OCI-LY7 (cell line): Measurements from ENCODE around the gene RBM23. TPM values are rescaled to one million over a fixed set of nuclear protein-coding genes. Genes with fewer than 3 reads are reported as not detected.

ENCODE experiments used
- BruUV-seq: library from RNA; stranded (reverse); fragments of 400-500 nt; replicated peaks from 2 replicates; lab custom pipeline; 2021; lab: Mats Ljungman, UMichigan
- CTCF ChIA-PET: fragments of 300-600 bp; sonication (Branson Sonifier 250); formaldehyde crosslinking; loops from one replicate; lab custom pipeline; 2022; ENCODE audit warnings: antibody characterized with exemption; ENCODE audit not compliant: unreplicated experiment; lab: Charles Lee
- POLR2A ChIA-PET: fragments of 300-600 bp; sonication (Branson Sonifier 250); formaldehyde crosslinking; loops from one replicate; lab custom pipeline; 2022; ENCODE audit warnings: antibody characterized with exemption; lab: Charles Lee
- DNase-seq: peaks from one replicate; pipeline ENCODE4 v3.0.0-alpha.2; 2015; ENCODE audit warnings: low spot score
- H2AFZ ChIP-seq: fragments of 200-600 bp; sonication (generic), shearing (Covaris generic); 2 replicates; pipeline ENCODE4 v1.6.1; 2014; ENCODE audit warnings: mild to moderate bottlenecking, antibody characterized with exemption, low read length, moderate library complexity
- H3K27ac ChIP-seq: fragments of 200-600 bp; sonication (generic); 2 replicates; pipeline ENCODE4 v1.5.1; 2014; ENCODE audit warnings: mixed run types, low read depth, mild to moderate bottlenecking, moderate library complexity, low read length, inconsistent platforms; ENCODE audit not compliant: poor library complexity, severe bottlenecking
- H3K36me3 ChIP-seq: fragments of 200-600 bp; sonication (generic); 2 replicates; pipeline ENCODE4 v1.6.1; 2014; ENCODE audit warnings: mild to moderate bottlenecking, antibody characterized with exemption, low read length, moderate library complexity, mixed read lengths; ENCODE audit not compliant: insufficient read depth
- H3K4me1 ChIP-seq: fragments of 200-600 bp; sonication (generic); 2 replicates; pipeline ENCODE4 v1.5.1; 2014; ENCODE audit warnings: mild to moderate bottlenecking, low read length; ENCODE audit not compliant: insufficient read depth, poor library complexity, severe bottlenecking
- H3K4me2 ChIP-seq: fragments of 200-600 bp; sonication (generic); 2 replicates; pipeline ENCODE4 v1.6.1; 2014; ENCODE audit warnings: mild to moderate bottlenecking, low read length
- H3K4me3 ChIP-seq: fragments of 200-600 bp; sonication (generic); 2 replicates; pipeline ENCODE4 v1.5.1; 2014; ENCODE audit warnings: mild to moderate bottlenecking, low read depth, low read length; ENCODE audit not compliant: poor library complexity, severe bottlenecking
- H3K79me2 ChIP-seq: fragments of 200-600 bp; sonication (generic); 2 replicates; pipeline ENCODE4 v1.6.1; 2016; ENCODE audit warnings: low read depth, mild to moderate bottlenecking, low read length, moderate library complexity, mixed read lengths; ENCODE audit not compliant: insufficient read depth
- H3K9me2 ChIP-seq: fragments of 200-600 bp; sonication (generic); 2 replicates; pipeline ENCODE4 v1.6.1; 2016; ENCODE audit warnings: mild to moderate bottlenecking, low read length, mixed read lengths; ENCODE audit not compliant: insufficient read depth
- H3K9me3 ChIP-seq: fragments of 200-600 bp; sonication (generic); 2 replicates; pipeline ENCODE4 v1.6.1; 2014; ENCODE audit warnings: mild to moderate bottlenecking, mixed run types, low read length, mixed read lengths
- H4K20me1 ChIP-seq: fragments of 200-600 bp; sonication (generic); 2 replicates; pipeline ENCODE4 v1.6.1; 2014; ENCODE audit warnings: mild to moderate bottlenecking, antibody characterized with exemption, low read length, moderate library complexity, mixed read lengths; ENCODE audit not compliant: insufficient read depth
- CTCF ChIP-seq: fragments of 200-600 bp; sonication (generic); conservative IDR thresholded peaks from 2 replicates; pipeline ENCODE4 v1.5.1; 2014; ENCODE audit warnings: mild to moderate bottlenecking, antibody characterized with exemption, low read length, moderate library complexity, mixed read lengths
- EZH2phosphoT487 ChIP-seq: fragments of 200-600 bp; sonication (generic); IDR thresholded peaks from 2 replicates; pipeline ENCODE4 v1.6.1; 2018; ENCODE audit warnings: low read depth, borderline replicate concordance, mild to moderate bottlenecking, mixed run types, antibody characterized with exemption, low read length, moderate library complexity, mixed read lengths
- intact Hi-C: fragments of 100-400 bp; cut with micrococcal nuclease; formaldehyde crosslinking; loops from one replicate; pipeline ENCODE4 v1.10.0; 2022; ENCODE audit not compliant: unreplicated experiment
- total RNA-seq, 2 experiments: library from RNA; depleted of rRNA in 1 of 2; stranded (reverse); fragments of >200 nt in 1 of 2; shearing (Covaris generic) in 1 of 2; gene quantifications; 2 replicates each; pipeline ENCODE4 v1.2.3, GENCODE V29; 2014 to 2022

Gene RBM23
- total RNA-seq, 2 experiments from 2014 or later, result 81.0 to 90.1 TPM

- Histone ChIP-seq H4K20me1 (no peaks in the 10 kb centered on the region), H3K4me1 (no peaks in the 10 kb centered on the region), H3K9me2 (no peaks in the 10 kb centered on the region), H3K9me3 (no peaks in the 10 kb centered on the region), H3K4me2 (no peak overlapping the region), H3K79me2 (no peaks in the 10 kb centered on the region), H3K36me3 (peaks cover 40% of the 10 kb centered on the region), H3K27ac (no peak overlapping the region), H3K4me3 (no peak overlapping the region), H2AFZ (no peak overlapping the region)
- ChIA-PET POLR2A (interaction anchor here (0.8 kb wide), 1 partner anchor 12 kb away, joined by 6 read pairs; no protein-coding TSS in a partner anchor), CTCF (no interaction called here)
- DNase-seq, result no peak
- TF ChIP-seq EZH2phosphoT487 (no peak), CTCF (no peak)
- intact Hi-C loops, result no loop called here
- no TSS peak for BruUV-seq
Measured at GRCh38 chr14:22939684-22940083, 20.7 kb upstream of the RBM23 start.

- CTCF ChIA-PET, result no interaction called here
- Histone ChIP-seq H3K36me3 (peaks cover 15% of the 10 kb centered on the region), H3K9me3 (no peaks in the 10 kb centered on the region), H2AFZ (no peak overlapping the region), H3K79me2 (no peaks in the 10 kb centered on the region), H3K4me2 (no peak overlapping the region), H3K4me3 (no peak overlapping the region), H3K9me2 (no peaks in the 10 kb centered on the region), H4K20me1 (no peaks in the 10 kb centered on the region), H3K4me1 (peaks cover under 1% of the 10 kb centered on the region), H3K27ac (no peak overlapping the region)
- DNase-seq, result no peak
- POLR2A ChIA-PET, result interaction anchor here (0.7 to 1.6 kb wide), 4 partner anchors 9 to 942 kb away, joined by 3 to 7 read pairs (median 4); no protein-coding TSS in a partner anchor
- no peak for TF ChIP-seq EZH2phosphoT487
- TF ChIP-seq CTCF, result no peak
- intact Hi-C loops, result no loop called here
- no TSS peak for BruUV-seq
Measured at GRCh38 chr14:22935156-22935555, 16.2 kb upstream of the RBM23 start.

- POLR2A ChIA-PET, result interaction anchor here (0.8 kb wide), 1 partner anchor 25 kb away, joined by 3 read pairs; the partner anchor contains the start of gene HAUS4
- BruUV-seq, result no TSS peak
- TF ChIP-seq EZH2phosphoT487, result no peak
Measured at GRCh38 chr14:22932146-22932545, 13.2 kb upstream of the RBM23 start.

More at GRCh38 chr14:22932146-22932545, 13.2 kb upstream of the RBM23 start:
- Histone ChIP-seq H2AFZ (no peak overlapping the region), H3K27ac (no peak overlapping the region), H3K4me2 (no peak overlapping the region), H3K36me3 (peaks cover 10% of the 10 kb centered on the region; the same call in 1 of the 2 replicates), H3K79me2 (peaks cover 19% of the 10 kb centered on the region), H3K9me2 (no peaks in the 10 kb centered on the region), H3K9me3 (no peaks in the 10 kb centered on the region), H3K4me1 (peaks cover 16% of the 10 kb centered on the region), H4K20me1 (no peaks in the 10 kb centered on the region), H3K4me3 (no peak overlapping the region)
- CTCF ChIA-PET, result no interaction called here
- no peak for DNase-seq
- intact Hi-C loops, result no loop called here
